ENCODE results near the gene NRN1L. TPM values are rescaled to one million over a fixed set of nuclear protein-coding genes. Genes with fewer than 3 reads are reported as not detected.

NRN1L gene
- total RNA-seq, 1 experiment from 2014 or later: 1.1 TPM

- H3K9me3 ChIP-seq (ENCODE audit: control insufficient read depth, insufficient read depth, low read depth, low read length): no peaks in the 10 kb centered on the region
- POLR2A ChIA-PET: no interaction called here
- H3K27me3 ChIP-seq (ENCODE audit: control insufficient read depth, insufficient read depth, low read length): no peaks in the 10 kb centered on the region
- H3K36me3 ChIP-seq (ENCODE audit: control insufficient read depth, insufficient read depth, low read length): no peaks in the 10 kb centered on the region
- H3K27ac ChIP-seq (ENCODE audit: low read length): no peak overlapping the region
- DNase-seq (ENCODE audit: low read depth, low spot score): no peak
- CTCF ChIA-PET: interaction anchor here (1.0 kb wide), 1 partner anchor 111 kb away, joined by 5 read pairs; no protein-coding TSS in a partner anchor
- no peak for ATAC-seq
- no TSS peak for BruUV-seq (replicated peaks)
- H3K4me3 ChIP-seq (ENCODE audit: low read depth in 2 of 2, low read length in 2 of 2): no peak overlapping the region
- no peaks in the 10 kb centered on the region for H3K4me1 ChIP-seq (ENCODE audit: control insufficient read depth, insufficient read depth, low read length)
- intact Hi-C loops (cut with micrococcal nuclease; ENCODE audit: unreplicated experiment): loop anchor here (5.0 kb wide), 1 partner anchor 256 kb away; no protein-coding TSS in a partner anchor
- in situ Hi-C loops (cut with HindIII; ENCODE audit: low pct_unique_long_range_greater_than_20kb, low sequenced_read_pairs): no loop called here
- no peak for TF ChIP-seq SIN3A (IDR thresholded peaks at IDR 0.05; ENCODE audit: borderline replicate concordance, insufficient read depth, low read depth, low read length)
- TF ChIP-seq POLR2AphosphoS5 (IDR thresholded peaks at IDR 0.05; ENCODE audit: low read depth, low read length): no peak
- no peak for TF ChIP-seq TCF7L2 (IDR thresholded peaks at IDR 0.05; ENCODE audit: low read depth, low read length)
- TF ChIP-seq REST (IDR thresholded peaks at IDR 0.05; ENCODE audit: insufficient read depth in 1 of 2, low read depth in 2 of 2, low read length in 1 of 2): no peak
- TF ChIP-seq, protein P1, sequence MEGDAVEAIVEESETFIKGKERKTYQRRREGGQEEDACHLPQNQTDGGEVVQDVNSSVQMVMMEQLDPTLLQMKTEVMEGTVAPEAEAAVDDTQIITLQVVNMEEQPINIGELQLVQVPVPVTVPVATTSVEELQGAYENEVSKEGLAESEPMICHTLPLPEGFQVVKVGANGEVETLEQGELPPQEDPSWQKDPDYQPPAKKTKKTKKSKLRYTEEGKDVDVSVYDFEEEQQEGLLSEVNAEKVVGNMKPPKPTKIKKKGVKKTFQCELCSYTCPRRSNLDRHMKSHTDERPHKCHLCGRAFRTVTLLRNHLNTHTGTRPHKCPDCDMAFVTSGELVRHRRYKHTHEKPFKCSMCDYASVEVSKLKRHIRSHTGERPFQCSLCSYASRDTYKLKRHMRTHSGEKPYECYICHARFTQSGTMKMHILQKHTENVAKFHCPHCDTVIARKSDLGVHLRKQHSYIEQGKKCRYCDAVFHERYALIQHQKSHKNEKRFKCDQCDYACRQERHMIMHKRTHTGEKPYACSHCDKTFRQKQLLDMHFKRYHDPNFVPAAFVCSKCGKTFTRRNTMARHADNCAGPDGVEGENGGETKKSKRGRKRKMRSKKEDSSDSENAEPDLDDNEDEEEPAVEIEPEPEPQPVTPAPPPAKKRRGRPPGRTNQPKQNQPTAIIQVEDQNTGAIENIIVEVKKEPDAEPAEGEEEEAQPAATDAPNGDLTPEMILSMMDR (IDR thresholded peaks at IDR 0.05): no peak
Observed at GRCh38 chr16:67928147-67928546, 43.5 kb downstream of the NRN1L start.

DNA sequence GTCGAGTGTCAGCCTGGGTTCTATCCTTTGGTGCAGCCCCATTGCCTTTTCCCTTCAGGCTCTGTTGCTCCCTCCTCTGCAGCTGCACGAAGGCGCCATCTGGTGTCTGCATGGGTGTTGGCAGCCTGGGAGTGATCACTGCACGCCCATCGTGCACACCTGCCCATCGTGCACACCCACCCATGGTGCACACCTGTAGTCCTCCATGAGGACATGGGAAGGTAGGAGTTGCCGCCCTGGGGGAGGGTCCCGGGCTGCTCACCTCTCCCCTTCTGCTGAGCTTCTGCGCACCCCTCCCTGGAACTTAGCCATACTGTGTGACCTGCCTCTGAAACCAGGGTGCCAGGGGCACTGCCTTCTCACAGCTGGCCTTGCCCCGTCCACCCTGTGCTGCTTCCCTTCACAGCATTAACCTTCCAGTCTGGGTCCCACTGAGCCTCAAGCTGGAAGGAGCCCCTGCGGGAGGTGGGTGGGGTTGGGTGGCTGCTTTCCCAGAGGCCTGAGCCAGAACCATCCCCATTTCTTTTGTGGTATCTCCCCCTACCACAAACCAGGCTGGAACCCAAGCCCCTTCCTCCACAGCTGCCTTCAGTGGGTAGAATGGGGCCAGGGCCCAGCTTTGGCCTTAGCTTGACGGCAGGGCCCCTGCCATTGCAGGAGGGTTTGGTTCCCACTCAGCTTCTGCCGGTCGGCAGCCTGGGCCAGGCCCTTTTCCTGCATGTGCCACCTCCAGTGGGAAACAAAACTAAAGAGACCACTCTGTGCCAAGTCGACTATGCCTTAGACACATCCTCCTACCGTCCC is 44.1 kb downstream of the NRN1L start:
- POLR2A ChIA-PET: no interaction called here
- no peaks in the 10 kb centered on the region for H3K9me3 ChIP-seq (ENCODE audit: control insufficient read depth, insufficient read depth, low read depth, low read length)
- H3K36me3 ChIP-seq (ENCODE audit: control insufficient read depth, insufficient read depth, low read length): no peaks in the 10 kb centered on the region
- no peak overlapping the region for H3K4me3 ChIP-seq (ENCODE audit: low read depth in 2 of 2, low read length in 2 of 2)
- no TSS peak for BruUV-seq (replicated peaks)
- H3K4me1 ChIP-seq (ENCODE audit: control insufficient read depth, insufficient read depth, low read length): no peaks in the 10 kb centered on the region
- CTCF ChIA-PET: interaction anchor here (0.5 to 1.0 kb wide), 2 partner anchors 112 to 1332 kb away, joined by 3 to 5 read pairs; no protein-coding TSS in a partner anchor
- in situ Hi-C loops (cut with HindIII; ENCODE audit: low pct_unique_long_range_greater_than_20kb, low sequenced_read_pairs): no loop called here
- ATAC-seq (peak; percentile 84), DNase-seq (ENCODE audit: low read depth, low spot score) (peak; percentile 41)
- H3K27ac ChIP-seq (ENCODE audit: low read length): no peak overlapping the region
- TF ChIP-seq, protein P1 (IDR thresholded peaks at IDR 0.05): peak; percentile 91
- TF ChIP-seq SIN3A (IDR thresholded peaks at IDR 0.05; ENCODE audit: borderline replicate concordance, insufficient read depth, low read depth, low read length): no peak
- intact Hi-C loops (cut with micrococcal nuclease; ENCODE audit: unreplicated experiment): loop anchor here (5.0 kb wide), 1 partner anchor 256 kb away; no protein-coding TSS in a partner anchor
- H3K27me3 ChIP-seq (ENCODE audit: control insufficient read depth, insufficient read depth, low read length): no peaks in the 10 kb centered on the region

All from Panc1 (cell line).